NCI-H1417 (cell line): ENCODE data around the gene WDR19.
"Not testable (repeated sequence)": the region's sequence is repeated elsewhere in the genome, so short reads cannot be mapped to it uniquely, and the experiment has no call there.

Experiments
- DNase-seq, 3 experiments: peaks; one replicate each; lab custom pipeline; 2025; lab: John Stamatoyannopoulos, UW

WDR19 gene

GRCh38 chr4:39181905-39182638 lies at the start of gene WDR19:
Gene WDR19 (plus strand): TSS chr4:39182529. CDS start chr4:39182558, 29 bp downstream.
- peak; percentile 97 to 100 (median 100) for DNase-seq

- DNase-seq = no peak
These were observed 48.7 kb upstream of the WDR19 start for GRCh38 chr4:39133623-39134022.

- DNase-seq = peak; percentile 31 to 75 (median 35)
These were observed 47.5 kb upstream of the WDR19 start for GRCh38 chr4:39134683-39135306.

- not testable (repeated sequence) for DNase-seq
These were observed 44.1 kb upstream of the WDR19 start for GRCh38 chr4:39138227-39138626.

GRCh38 chr4:39146211-39146610 lies 36.1 kb upstream of the WDR19 start:
- DNase-seq = no peak

- DNase-seq = no peak
These were observed 28.3 kb upstream of the WDR19 start for GRCh38 chr4:39154009-39154408.

- no peak for DNase-seq
These were observed 24.8 kb upstream of the WDR19 start for GRCh38 chr4:39157520-39157919.

GRCh38 chr4:39166177-39166576 lies 16.2 kb upstream of the WDR19 start:
- no peak for DNase-seq

- no peak for DNase-seq
These were observed 15.7 kb upstream of the WDR19 start for GRCh38 chr4:39166669-39167068.

GRCh38 chr4:39169426-39169825 lies 12.9 kb upstream of the WDR19 start:
- DNase-seq = no peak

- no peak for DNase-seq
These were observed 12.0 kb upstream of the WDR19 start for GRCh38 chr4:39170301-39170700.

- no peak for DNase-seq
These were observed 3.6 kb upstream of the WDR19 start for GRCh38 chr4:39178706-39179105.

GRCh38 chr4:39179681-39180080 lies 2.6 kb upstream of the WDR19 start:
- no peak for DNase-seq

- DNase-seq = not testable (repeated sequence)
These were observed 1.7 kb upstream of the WDR19 start for GRCh38 chr4:39180629-39181028.

- DNase-seq = peak in 1 of 3 experiments; percentile 49
These were observed 817 bp upstream of the WDR19 start for GRCh38 chr4:39181520-39181904.

- DNase-seq = no peak
These were observed 19.6 kb downstream of the WDR19 start for GRCh38 chr4:39201963-39202362.

GRCh38 chr4:39204543-39204942 lies 22.2 kb downstream of the WDR19 start:
- DNase-seq = no peak

GRCh38 chr4:39205000-39205399 lies 22.7 kb downstream of the WDR19 start:
- DNase-seq = no peak

GRCh38 chr4:39205476-39205875 lies 23.1 kb downstream of the WDR19 start:
- DNase-seq = no peak

- DNase-seq = no peak
These were observed 45.6 kb downstream of the WDR19 start for GRCh38 chr4:39227906-39228305.

GRCh38 chr4:39228377-39228776 lies 46.0 kb downstream of the WDR19 start:
- no peak for DNase-seq

- no peak for DNase-seq
These were observed 48.1 kb downstream of the WDR19 start for GRCh38 chr4:39230462-39230861.

- no peak for DNase-seq
These were observed 49.3 kb downstream of the WDR19 start for GRCh38 chr4:39231660-39232059.

GRCh38 chr4:39232100-39232499 lies 49.8 kb downstream of the WDR19 start:
- no peak for DNase-seq
